ENCODE results near the gene ZNF410. TPM values are rescaled to one million over a fixed set of nuclear protein-coding genes. Genes with fewer than 3 reads are reported as not detected.

The ZNF410 gene
- total and polyA plus RNA-seq, 2 of the 13 experiments (the other 11 are each of a cell fraction or from before 2014, with no cell fraction given), result 19.2 to 44.3 TPM

- TF ChIP-seq ZNF503 (CRISPR knock-in tag; IDR thresholded peaks at IDR 0.05) (peak; percentile 69), ZNF121 (CRISPR knock-in tag; IDR thresholded peaks at IDR 0.05) (peak; percentile 84), ZNF841 (CRISPR knock-in tag; IDR thresholded peaks at IDR 0.05; ENCODE audit: borderline replicate concordance) (no peak), MED1 (CRISPR knock-in tag; IDR thresholded peaks at IDR 0.05) (peak; percentile 63), ZNF432 (CRISPR knock-in tag; IDR thresholded peaks at IDR 0.05; ENCODE audit: borderline replicate concordance) (no peak), ZSCAN22 (CRISPR knock-in tag; IDR thresholded peaks at IDR 0.05) (no peak), ZBTB25 (CRISPR knock-in tag; IDR thresholded peaks at IDR 0.05) (peak; percentile 44; the same call in 1 of the 2 replicates), SOX5 (CRISPR knock-in tag; IDR thresholded peaks at IDR 0.05; ENCODE audit: borderline replicate concordance) (no peak), ZNF263 (CRISPR knock-in tag; IDR thresholded peaks at IDR 0.05) (0 out of 2 replicates have a peak, but pooled peaks have one; percentile 16), RNF2 (conservative IDR thresholded peaks at IDR 0.05; ENCODE audit: low read depth) (no peak), PTBP1 (IDR thresholded peaks at IDR 0.05; ENCODE audit: low read depth, low read length, poor library complexity, severe bottlenecking) (peak; percentile 79), ZNF652 (CRISPR knock-in tag; IDR thresholded peaks at IDR 0.05; ENCODE audit: borderline replicate concordance, low read depth) (no peak; the same call in 1 of the 2 replicates), STAT5B (CRISPR knock-in tag; IDR thresholded peaks at IDR 0.05) (no peak), ZNF747 (CRISPR knock-in tag; IDR thresholded peaks at IDR 0.05; ENCODE audit: borderline replicate concordance) (peak; percentile 58; the same call in 1 of the 2 replicates), SIN3A (IDR thresholded peaks at IDR 0.05; ENCODE audit: borderline replicate concordance, low read depth, low read length) (peak; percentile 16; the same call in 1 of the 2 replicates), BORCS8-MEF2B (CRISPR knock-in tag; IDR thresholded peaks at IDR 0.05) (no peak; the same call in 1 of the 2 replicates), ZNF513 (CRISPR knock-in tag; conservative IDR thresholded peaks at IDR 0.05) (no peak), ZNF766 (CRISPR knock-in tag; IDR thresholded peaks at IDR 0.05; ENCODE audit: borderline replicate concordance) (no peak), SRSF1 (optimal IDR thresholded peaks at IDR 0.05; ENCODE audit: low read depth, low read length) (no peak), U2AF1 (optimal IDR thresholded peaks at IDR 0.05; ENCODE audit: low read depth, low read length) (no peak)
- TF ChIP-seq, protein P1, sequence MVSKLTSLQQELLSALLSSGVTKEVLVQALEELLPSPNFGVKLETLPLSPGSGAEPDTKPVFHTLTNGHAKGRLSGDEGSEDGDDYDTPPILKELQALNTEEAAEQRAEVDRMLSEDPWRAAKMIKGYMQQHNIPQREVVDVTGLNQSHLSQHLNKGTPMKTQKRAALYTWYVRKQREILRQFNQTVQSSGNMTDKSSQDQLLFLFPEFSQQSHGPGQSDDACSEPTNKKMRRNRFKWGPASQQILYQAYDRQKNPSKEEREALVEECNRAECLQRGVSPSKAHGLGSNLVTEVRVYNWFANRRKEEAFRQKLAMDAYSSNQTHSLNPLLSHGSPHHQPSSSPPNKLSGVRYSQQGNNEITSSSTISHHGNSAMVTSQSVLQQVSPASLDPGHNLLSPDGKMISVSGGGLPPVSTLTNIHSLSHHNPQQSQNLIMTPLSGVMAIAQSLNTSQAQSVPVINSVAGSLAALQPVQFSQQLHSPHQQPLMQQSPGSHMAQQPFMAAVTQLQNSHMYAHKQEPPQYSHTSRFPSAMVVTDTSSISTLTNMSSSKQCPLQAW (CRISPR knock-in tag; IDR thresholded peaks at IDR 0.05), result peak; percentile 54; the same call in 1 of the 2 replicates
- TF ChIP-seq, protein P2, sequence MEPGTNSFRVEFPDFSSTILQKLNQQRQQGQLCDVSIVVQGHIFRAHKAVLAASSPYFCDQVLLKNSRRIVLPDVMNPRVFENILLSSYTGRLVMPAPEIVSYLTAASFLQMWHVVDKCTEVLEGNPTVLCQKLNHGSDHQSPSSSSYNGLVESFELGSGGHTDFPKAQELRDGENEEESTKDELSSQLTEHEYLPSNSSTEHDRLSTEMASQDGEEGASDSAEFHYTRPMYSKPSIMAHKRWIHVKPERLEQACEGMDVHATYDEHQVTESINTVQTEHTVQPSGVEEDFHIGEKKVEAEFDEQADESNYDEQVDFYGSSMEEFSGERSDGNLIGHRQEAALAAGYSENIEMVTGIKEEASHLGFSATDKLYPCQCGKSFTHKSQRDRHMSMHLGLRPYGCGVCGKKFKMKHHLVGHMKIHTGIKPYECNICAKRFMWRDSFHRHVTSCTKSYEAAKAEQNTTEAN (CRISPR knock-in tag; conservative IDR thresholded peaks at IDR 0.05), result no peak; the same call in 1 of the 2 replicates
These were observed 34.9 kb upstream of the ZNF410 start, which contains the start of gene PTGR2 (continued) for GRCh38 chr14:73851567-73852382.

Data from HepG2 (cell line).